Loucy (cell line): ENCODE results near the gene CDH2.

Experiments
- H2AFZ ChIP-seq: fragments of 200-600 bp; sonication (generic); 2 replicates; pipeline ENCODE4 v1.6.0; 2016; ENCODE audit warnings: antibody characterized with exemption, mild to moderate bottlenecking, low read length, moderate library complexity
- H3F3A ChIP-seq: fragments of 200-600 bp; 2 replicates; pipeline ENCODE4 v1.6.0; 2016; ENCODE audit warnings: antibody characterized with exemption, low read depth, mild to moderate bottlenecking
- H3K27me3 ChIP-seq: fragments of 200-600 bp; sonication (generic); 2 replicates; pipeline ENCODE4 v1.6.1; 2014; ENCODE audit warnings: low read length, mild to moderate bottlenecking; ENCODE audit not compliant: insufficient read depth, poor library complexity, severe bottlenecking
- H3K36me3 ChIP-seq: fragments of 200-600 bp; sonication (generic); 2 replicates; pipeline ENCODE4 v1.6.1; 2016; ENCODE audit warnings: low read length; ENCODE audit not compliant: insufficient read depth
- H3K4me1 ChIP-seq: fragments of 200-600 bp; sonication (generic); 2 replicates; pipeline ENCODE4 v1.5.1; 2014; ENCODE audit warnings: low read length, mild to moderate bottlenecking; ENCODE audit not compliant: insufficient read depth, poor library complexity, severe bottlenecking
- H3K4me2 ChIP-seq: fragments of 200-600 bp; sonication (generic); 2 replicates; pipeline ENCODE4 v1.6.0; 2014; ENCODE audit warnings: antibody characterized with exemption, low read length, low read depth, mild to moderate bottlenecking; ENCODE audit not compliant: poor library complexity, severe bottlenecking
- H3K4me3 ChIP-seq: fragments of 200-600 bp; sonication (generic); 2 replicates; pipeline ENCODE4 v1.5.1; 2014; ENCODE audit warnings: low read length, mild to moderate bottlenecking, mixed read lengths; ENCODE audit not compliant: poor library complexity, severe bottlenecking
- H3K79me2 ChIP-seq: fragments of 200-600 bp; sonication (generic); 2 replicates; pipeline ENCODE4 v1.6.1; 2014; ENCODE audit warnings: low read length; ENCODE audit not compliant: insufficient read depth
- H3K9ac ChIP-seq: fragments of 200-600 bp; sonication (generic); 2 replicates; pipeline ENCODE4 v1.6.0; 2014; ENCODE audit warnings: mild to moderate bottlenecking, low read depth, low read length, moderate library complexity; ENCODE audit not compliant: poor library complexity, severe bottlenecking
- H3K9me2 ChIP-seq: fragments of 200-600 bp; sonication (generic); replicated peaks from 2 replicates; pipeline ENCODE4 v1.6.1; 2016; ENCODE audit warnings: low read depth, low read length, mixed read lengths
- H3K9me3 ChIP-seq: fragments of 200-600 bp; sonication (generic); 2 replicates; pipeline ENCODE4 v1.6.1; 2014; ENCODE audit warnings: mild to moderate bottlenecking, antibody characterized with exemption, low read length, low read depth; ENCODE audit not compliant: insufficient read depth
- H4K20me1 ChIP-seq: fragments of 200-600 bp; sonication (generic); 2 replicates; pipeline ENCODE4 v1.6.0; 2014; ENCODE audit warnings: antibody characterized with exemption, low read length, mild to moderate bottlenecking; ENCODE audit not compliant: insufficient read depth, poor library complexity, severe bottlenecking
- CTCF ChIP-seq: fragments of 200-600 bp; sonication (generic); conservative IDR thresholded peaks from 2 replicates; pipeline ENCODE4 v1.5.1; 2014; ENCODE audit warnings: mild to moderate bottlenecking, antibody characterized with exemption, low read length
- EZH2phosphoT487 ChIP-seq: fragments of 200-600 bp; IDR thresholded peaks from 2 replicates; pipeline ENCODE4 v1.6.1; 2018; ENCODE audit warnings: antibody characterized with exemption, mild to moderate bottlenecking, moderate library complexity, borderline replicate concordance

The CDH2 gene

DNA sequence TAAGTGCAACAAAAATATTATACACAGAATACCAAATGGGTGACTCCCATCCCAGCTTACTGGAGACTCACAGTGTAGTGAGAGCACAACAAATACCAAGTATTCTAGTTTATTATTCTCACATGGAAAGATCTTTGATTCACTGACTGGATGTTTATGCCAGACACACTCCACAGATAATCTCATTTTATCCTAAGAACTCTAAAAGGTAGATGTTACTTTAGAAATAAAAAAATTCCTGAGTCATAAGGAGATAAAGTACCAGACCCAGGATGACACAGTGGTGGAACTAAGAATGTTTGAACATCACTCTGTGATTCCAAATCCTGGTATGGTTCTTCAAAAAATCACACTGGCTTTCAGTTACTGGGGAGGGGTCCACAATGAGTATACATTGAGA lies 136.2 kb downstream of the CDH2 start:
- no peaks in the 10 kb centered on the region for H3K36me3 ChIP-seq
- H3K27me3 ChIP-seq: no peaks in the 10 kb centered on the region
- no peak for TF ChIP-seq EZH2phosphoT487
- no peak for TF ChIP-seq CTCF
- no peaks in the 10 kb centered on the region for H3F3A ChIP-seq
- no peak overlapping the region for H3K9ac ChIP-seq
- no peak overlapping the region for H3K4me3 ChIP-seq
- H3K9me2 ChIP-seq: no peaks in the 10 kb centered on the region
- H4K20me1 ChIP-seq: no peaks in the 10 kb centered on the region
- peaks cover 8% of the 10 kb centered on the region for H3K4me1 ChIP-seq
- H3K4me2 ChIP-seq: no peak overlapping the region
- no peak overlapping the region for H2AFZ ChIP-seq
- no peaks in the 10 kb centered on the region for H3K9me3 ChIP-seq
- H3K79me2 ChIP-seq: no peaks in the 10 kb centered on the region

GRCh38 chr18:28040211-28040610 lies 136.7 kb downstream of the CDH2 start:
- Histone ChIP-seq H3K9me3 (no peaks in the 10 kb centered on the region), H3K4me2 (no peak overlapping the region), H3K9me2 (no peaks in the 10 kb centered on the region), H3K27me3 (no peaks in the 10 kb centered on the region), H3K4me3 (no peak overlapping the region), H3K36me3 (no peaks in the 10 kb centered on the region), H4K20me1 (no peaks in the 10 kb centered on the region), H3K4me1 (peaks cover 3% of the 10 kb centered on the region), H3K9ac (no peak overlapping the region), H3K79me2 (no peaks in the 10 kb centered on the region), H3F3A (no peaks in the 10 kb centered on the region), H2AFZ (no peak overlapping the region)
- no peak for TF ChIP-seq EZH2phosphoT487
- no peak for TF ChIP-seq CTCF

DNA sequence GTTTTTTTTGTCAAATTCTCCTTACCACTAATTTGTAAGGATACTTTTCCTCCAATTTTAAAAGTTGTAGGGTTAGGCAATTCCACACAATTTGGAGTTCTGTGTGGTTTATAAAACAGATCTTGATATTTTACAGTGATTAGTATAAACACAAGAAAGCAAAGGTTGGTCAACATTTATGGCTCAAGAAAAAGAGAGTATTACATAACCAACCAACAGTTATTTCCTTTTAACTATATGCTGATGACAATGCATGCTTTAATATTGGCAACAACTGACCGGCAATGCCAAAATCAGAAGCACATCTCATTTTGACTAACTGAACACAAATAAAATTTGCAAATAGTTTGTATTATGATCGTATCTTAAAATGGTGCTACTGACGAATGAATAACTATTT lies 137.2 kb downstream of the CDH2 start:
- TF ChIP-seq CTCF (no peak), EZH2phosphoT487 (no peak)
- Histone ChIP-seq H3F3A (no peaks in the 10 kb centered on the region), H3K4me3 (no peak overlapping the region), H3K4me2 (no peak overlapping the region), H3K27me3 (no peaks in the 10 kb centered on the region), H3K4me1 (no peaks in the 10 kb centered on the region), H3K79me2 (no peaks in the 10 kb centered on the region), H3K9ac (no peak overlapping the region), H3K9me3 (no peaks in the 10 kb centered on the region), H3K36me3 (no peaks in the 10 kb centered on the region), H3K9me2 (no peaks in the 10 kb centered on the region), H2AFZ (no peak overlapping the region), H4K20me1 (no peaks in the 10 kb centered on the region)
